ENCODE results near the gene GAREM1.

The GAREM1 gene

DNA sequence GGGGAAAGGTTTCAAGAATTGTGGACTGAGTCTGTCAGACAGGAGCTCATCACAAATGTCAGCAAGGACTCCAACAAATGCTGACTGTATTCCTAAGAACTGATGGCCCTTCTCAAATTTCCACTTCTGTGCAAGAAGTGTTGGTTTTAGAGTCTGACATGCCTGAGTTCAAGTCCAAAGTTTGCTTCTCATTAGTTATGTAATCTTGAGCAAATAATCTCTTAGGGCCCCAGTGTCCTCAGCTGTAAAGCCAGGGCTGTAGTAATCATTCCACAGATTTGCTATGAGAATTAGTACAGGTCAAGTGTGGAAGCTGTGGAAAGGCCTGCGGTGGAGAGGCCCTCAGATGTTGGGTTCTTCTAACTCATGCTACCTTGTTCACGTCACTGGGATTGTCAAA lies 257.0 kb downstream of the GAREM1 start:
- FAIRE-seq (no peak), DNase-seq (ENCODE audit: insufficient read length, low spot score) (no peak)
- TF ChIP-seq POLR2A (IDR thresholded peaks at IDR 0.05; ENCODE audit: low read depth, low read length) = no peak
